ES-I3 (cell line): ENCODE results near the gene BAD.
A peak's percentile ranks its signal among the peaks of the same experiment; 100 is the strongest.
"Not testable (repeated sequence)": the region's sequence is repeated elsewhere in the genome, so short reads cannot be mapped to it uniquely, and the experiment has no call there.

Experiments used
- H3K36me3 ChIP-seq: 2 replicates; pipeline ENCODE4 v1.6.1; 2013; ENCODE audit warnings: mild to moderate bottlenecking, low read length, control low read depth, moderate library complexity; ENCODE audit not compliant: insufficient read depth
- H3K4me1 ChIP-seq: 2 replicates; pipeline ENCODE4 v1.6.1; 2013; ENCODE audit warnings: mild to moderate bottlenecking, control low read depth, low read length; ENCODE audit not compliant: insufficient read depth
- H3K9ac ChIP-seq: 2 replicates; pipeline ENCODE4 v1.6.1; 2013; ENCODE audit warnings: low read depth, mild to moderate bottlenecking, low read length, moderate library complexity
- H3K9me3 ChIP-seq: 2 replicates; pipeline ENCODE4 v1.6.1; 2013; ENCODE audit warnings: mild to moderate bottlenecking, low read length, moderate library complexity; ENCODE audit not compliant: control insufficient read depth, insufficient read depth

BAD gene

DNA sequence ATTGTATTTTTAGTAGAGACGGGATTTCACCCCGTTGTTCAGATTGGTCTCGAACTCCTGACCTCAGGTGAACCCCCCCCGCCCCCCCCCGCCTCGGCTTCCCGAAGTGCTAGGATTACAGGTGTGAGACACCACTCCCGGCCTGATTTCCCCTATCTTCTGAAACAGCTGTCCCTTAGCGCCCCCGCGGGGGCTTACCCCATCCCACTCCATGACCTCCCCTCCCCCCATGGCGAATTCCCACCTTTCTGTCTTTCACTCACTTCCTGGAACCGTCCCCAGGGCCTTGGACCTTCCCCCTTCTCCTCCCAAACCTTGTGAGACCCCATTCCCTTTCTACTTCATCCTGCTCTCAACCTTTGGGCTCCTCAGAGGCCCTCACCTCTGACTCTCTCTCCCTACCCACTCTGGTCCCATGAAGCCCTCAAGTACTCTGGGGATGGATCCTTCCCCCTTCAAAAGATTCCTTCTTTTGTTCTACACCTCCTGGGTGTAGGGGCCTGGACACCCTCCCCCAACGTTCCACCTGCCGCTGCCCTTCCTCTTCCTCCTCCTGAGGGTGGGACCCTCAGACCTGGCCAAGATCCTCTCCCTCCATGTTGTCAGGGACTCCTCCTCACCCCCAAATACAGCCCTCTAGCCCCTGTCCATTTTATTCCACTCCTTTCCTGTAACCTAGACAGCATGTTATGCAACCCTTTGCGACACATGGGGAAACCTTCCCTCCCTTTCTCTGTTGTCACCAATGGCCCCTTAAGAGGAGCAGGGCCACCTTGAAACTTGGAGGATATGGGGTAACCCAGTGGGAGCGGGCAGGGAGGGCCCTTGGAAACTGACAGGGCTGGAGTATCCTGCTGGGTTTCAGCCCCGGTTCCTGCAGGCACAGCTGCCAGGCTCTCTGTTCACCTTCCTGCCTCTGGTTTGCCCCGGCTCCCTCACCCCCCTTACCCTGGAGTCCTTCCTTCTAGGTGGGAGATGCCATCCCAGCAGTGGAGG lies 34.6 kb upstream of the BAD start:
- Histone ChIP-seq H3K4me1 (peaks cover 13% of the 10 kb centered on the region; the same call in 1 of the 2 replicates), H3K36me3 (peaks cover 4% of the 10 kb centered on the region; the same call in 1 of the 2 replicates), H3K9ac (peak overlapping the region; percentile 81; the same call in 1 of the 2 replicates), H3K9me3 (no peaks in the 10 kb centered on the region)

DNA sequence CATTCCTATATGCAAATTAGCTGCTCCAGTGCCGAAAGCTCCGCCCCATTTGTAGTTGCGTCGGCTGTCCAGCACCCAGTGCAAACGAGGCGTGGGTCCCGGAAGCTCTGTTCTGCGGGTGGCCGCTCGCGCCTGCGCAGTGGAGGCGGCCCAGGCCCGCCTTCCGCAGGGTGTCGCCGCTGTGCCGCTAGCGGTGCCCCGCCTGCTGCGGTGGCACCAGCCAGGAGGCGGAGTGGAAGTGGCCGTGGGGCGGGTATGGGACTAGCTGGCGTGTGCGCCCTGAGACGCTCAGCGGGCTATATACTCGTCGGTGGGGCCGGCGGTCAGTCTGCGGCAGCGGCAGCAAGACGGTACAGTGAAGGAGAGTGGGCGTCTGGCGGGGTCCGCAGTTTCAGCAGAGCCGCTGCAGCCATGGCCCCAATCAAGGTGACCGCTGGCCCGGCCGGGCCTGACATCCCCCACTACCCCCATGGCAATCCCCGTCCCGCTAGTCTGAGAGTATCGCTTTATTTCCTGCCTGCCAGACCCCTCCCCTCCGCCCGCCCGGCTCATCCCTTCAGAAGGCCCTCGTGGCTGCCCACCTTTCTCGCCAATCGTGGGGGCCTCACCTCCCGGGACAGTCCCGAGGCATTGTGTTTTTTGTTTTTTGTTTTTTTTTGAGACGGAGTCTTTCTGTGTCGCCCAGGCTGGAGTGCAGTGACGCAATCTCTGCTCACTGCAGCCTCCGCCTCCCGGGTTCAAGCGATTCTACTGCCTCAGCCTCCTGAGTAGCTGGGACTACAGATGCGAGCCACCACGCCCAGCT lies 33.7 kb upstream of the BAD start, which contains the start of gene PRDX5:
TSS of gene PRDX5 (plus strand) at position 161 of the 805 bp plus-strand sequence. CDS start at position 256, 95 bp downstream.
- H3K4me1 ChIP-seq: peaks cover 8% of the 10 kb centered on the region; the same call in 1 of the 2 replicates
- H3K9ac ChIP-seq: peak within 1 kb of the TSS; percentile 81
- peaks cover 4% of the 10 kb centered on the region; the same call in 1 of the 2 replicates for H3K36me3 ChIP-seq
- H3K9me3 ChIP-seq: no peaks in the 10 kb centered on the region

DNA sequence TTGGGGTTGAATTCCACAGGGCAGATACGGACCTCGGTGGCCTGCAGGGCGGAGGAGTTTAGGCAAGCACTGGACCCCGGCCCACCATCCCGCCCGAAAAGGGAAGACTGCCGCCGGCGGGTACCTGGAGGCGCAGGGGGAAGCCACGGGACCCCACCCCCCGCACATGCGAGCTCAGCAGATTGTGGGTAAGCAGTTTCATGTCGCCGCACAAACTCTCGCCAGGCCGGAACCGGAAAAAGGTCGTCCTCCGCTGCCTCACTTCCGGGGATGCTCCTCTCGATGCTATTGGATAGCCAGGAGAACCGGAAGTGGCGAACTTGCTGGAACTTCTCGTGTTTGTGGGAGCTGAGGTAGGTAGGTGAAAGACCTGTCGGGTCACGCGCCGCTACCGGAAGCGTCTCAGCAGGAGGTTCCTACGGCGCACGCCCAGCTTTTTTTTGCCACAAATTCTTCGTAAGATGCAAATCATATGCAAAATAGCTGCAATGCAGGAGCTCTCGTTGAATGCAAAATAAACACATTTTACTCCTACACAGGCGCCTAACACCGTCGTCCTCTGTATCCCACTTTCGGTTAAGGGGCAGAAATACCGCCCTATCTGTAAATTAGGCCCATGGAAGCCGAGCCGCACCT lies 33.0 kb upstream of the BAD start, which contains the start of gene TRMT112:
TSS of gene TRMT112 (minus strand) at position 235 of the 636 bp plus-strand sequence. CDS start at position 202, 33 bp downstream.
- peaks cover 1% of the 10 kb centered on the region; the same call in 1 of the 2 replicates for H3K4me1 ChIP-seq
- H3K36me3 ChIP-seq: peaks cover 4% of the 10 kb centered on the region; the same call in 1 of the 2 replicates
- H3K9me3 ChIP-seq: no peaks in the 10 kb centered on the region
- H3K9ac ChIP-seq: peak within 1 kb of the TSS; percentile 81

DNA sequence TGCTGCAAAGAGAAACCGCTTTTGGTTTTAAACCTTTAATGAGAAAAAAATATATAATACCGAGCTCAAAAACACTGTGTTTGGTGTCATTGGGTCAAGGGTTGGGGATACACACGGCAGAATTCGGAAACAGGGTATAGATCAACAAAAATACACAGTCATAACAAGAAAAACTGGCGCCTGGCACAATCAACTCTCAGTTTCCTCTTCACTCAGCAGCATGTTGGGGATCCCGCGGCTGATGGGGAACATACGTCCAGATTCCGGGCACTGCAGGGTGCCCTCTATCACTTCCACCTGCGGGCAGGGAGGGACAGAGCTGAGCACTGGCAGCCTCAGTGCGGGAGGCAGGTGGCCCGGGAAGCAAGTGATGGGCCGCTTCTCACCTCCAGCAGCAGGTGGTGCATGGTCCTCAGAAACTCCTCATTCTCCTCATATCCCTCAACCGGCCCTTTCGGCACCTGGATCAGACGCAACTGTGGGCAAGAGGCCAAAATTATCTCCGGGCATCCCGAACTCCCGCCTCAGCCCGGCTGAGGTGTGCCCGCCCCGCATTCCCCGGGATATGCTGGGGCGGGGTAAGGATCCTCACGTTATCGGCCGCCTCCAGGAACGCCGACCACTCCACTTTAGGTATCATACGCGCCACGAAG lies 32.3 kb upstream of the BAD start:
- Histone ChIP-seq H3K9ac (peak overlapping the region; percentile 81), H3K9me3 (no peaks in the 10 kb centered on the region), H3K36me3 (no peaks in the 10 kb centered on the region), H3K4me1 (no peaks in the 10 kb centered on the region)

DNA sequence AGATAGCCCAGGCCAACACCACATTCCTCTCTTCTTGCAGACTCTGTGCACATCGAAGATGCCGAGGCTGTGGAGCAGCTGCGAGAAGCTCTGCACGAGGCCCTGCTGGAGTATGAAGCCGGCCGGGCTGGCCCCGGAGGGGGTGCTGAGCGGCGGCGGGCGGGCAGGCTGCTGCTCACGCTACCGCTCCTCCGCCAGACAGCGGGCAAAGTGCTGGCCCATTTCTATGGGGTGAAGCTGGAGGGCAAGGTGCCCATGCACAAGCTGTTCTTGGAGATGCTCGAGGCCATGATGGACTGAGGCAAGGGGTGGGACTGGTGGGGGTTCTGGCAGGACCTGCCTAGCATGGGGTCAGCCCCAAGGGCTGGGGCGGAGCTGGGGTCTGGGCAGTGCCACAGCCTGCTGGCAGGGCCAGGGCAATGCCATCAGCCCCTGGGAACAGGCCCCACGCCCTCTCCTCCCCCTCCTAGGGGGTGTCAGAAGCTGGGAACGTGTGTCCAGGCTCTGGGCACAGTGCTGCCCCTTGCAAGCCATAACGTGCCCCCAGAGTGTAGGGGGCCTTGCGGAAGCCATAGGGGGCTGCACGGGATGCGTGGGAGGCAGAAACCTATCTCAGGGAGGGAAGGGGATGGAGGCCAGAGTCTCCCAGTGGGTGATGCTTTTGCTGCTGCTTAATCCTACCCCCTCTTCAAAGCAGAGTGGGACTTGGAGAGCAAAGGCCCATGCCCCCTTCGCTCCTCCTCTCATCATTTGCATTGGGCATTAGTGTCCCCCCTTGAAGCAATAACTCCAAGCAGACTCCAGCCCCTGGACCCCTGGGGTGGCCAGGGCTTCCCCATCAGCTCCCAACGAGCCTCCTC lies 31.4 kb upstream of the BAD start:
- not testable (repeated sequence) for H3K9ac ChIP-seq, H3K4me1 ChIP-seq, H3K36me3 ChIP-seq, H3K9me3 ChIP-seq

DNA sequence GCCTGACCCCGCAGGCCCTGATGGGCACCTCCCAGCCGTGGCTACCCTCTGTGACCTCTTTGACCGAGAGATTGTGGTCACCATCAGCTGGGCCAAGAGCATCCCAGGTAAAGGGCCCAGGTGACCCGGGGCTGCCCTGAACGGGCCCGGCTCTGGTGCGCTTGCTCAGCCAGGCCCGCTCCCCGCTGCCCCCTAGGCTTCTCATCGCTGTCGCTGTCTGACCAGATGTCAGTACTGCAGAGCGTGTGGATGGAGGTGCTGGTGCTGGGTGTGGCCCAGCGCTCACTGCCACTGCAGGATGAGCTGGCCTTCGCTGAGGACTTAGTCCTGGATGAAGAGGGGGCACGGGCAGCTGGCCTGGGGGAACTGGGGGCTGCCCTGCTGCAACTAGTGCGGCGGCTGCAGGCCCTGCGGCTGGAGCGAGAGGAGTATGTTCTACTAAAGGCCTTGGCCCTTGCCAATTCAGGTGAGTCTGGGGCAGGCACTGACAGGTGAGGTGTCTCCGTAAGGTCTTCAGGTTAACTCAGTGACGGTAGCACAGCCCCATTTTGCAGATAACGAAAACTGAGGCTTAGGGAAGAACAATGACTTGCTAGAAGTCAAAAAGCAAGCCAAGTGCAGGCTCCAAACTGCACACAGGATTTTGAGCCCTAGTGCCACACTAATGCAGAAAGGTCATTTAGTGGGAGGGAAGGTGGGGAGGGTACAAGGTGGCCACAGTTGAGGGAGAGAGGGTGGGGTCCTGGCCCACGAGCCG lies 30.5 kb upstream of the BAD start:
- Histone ChIP-seq H3K9me3 (no peaks in the 10 kb centered on the region), H3K36me3 (no peaks in the 10 kb centered on the region), H3K9ac (no peak overlapping the region), H3K4me1 (no peaks in the 10 kb centered on the region)

DNA sequence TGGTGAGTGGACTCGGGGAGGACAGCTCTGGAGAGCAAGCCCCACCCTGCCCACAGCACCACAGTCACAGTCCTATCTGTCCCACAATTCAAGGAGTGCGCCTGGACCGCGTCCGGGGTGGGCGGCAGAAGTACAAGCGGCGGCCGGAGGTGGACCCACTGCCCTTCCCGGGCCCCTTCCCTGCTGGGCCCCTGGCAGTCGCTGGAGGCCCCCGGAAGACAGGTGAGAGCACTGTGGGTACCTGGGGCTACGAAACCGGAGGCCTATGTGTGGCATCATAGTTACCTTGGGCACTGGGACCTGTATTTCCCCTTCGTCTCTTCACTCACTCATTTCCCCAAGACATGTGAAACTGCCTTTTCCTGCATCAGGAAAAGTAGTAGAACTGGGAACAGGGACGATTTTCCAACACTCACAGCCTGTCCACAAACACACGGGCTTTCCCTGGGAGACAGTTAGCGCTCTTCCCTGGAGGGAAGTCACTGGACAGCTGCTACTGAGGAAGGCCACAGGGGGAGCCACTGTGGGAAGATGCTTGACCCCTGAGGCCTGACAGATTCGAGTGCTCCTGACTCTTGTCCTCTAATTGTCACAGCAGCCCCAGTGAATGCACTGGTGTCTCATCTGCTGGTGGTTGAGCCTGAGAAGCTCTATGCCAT lies 29.8 kb upstream of the BAD start:
- Histone ChIP-seq H3K36me3 (no peaks in the 10 kb centered on the region), H3K4me1 (no peaks in the 10 kb centered on the region), H3K9ac (no peak overlapping the region), H3K9me3 (no peaks in the 10 kb centered on the region)

DNA sequence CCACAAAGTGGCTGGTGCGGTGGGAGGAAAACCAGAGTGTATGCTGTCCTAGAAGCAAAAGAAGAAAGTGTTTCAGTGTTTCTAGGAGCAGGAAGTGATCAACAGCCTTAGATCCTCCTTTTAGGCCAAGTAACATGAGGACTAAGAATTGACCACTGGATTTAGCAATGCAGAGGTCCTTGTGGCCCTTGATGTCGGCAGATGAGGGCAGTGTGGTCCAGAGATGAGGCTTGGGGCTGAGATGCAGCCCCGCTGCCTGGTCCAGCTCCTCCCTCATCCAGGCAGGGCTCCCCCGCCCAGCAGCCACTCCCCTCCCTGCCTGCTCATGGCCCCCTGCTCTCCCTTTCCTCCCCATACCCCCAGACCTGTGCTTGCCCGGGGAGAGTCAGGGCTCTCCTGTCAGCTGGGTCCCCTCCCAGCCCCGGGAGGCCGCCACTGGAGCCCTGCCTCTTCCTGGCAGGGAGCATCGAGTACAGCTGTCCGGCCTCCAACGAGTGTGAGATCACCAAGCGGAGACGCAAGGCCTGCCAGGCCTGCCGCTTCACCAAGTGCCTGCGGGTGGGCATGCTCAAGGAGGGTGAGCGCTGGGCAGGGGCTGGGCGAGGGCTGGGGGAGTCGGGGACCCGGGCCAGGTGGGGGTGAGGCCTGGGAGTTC lies 29.2 kb upstream of the BAD start:
- Histone ChIP-seq H3K4me1 (no peaks in the 10 kb centered on the region), H3K36me3 (no peaks in the 10 kb centered on the region), H3K9ac (no peak overlapping the region), H3K9me3 (no peaks in the 10 kb centered on the region)

DNA sequence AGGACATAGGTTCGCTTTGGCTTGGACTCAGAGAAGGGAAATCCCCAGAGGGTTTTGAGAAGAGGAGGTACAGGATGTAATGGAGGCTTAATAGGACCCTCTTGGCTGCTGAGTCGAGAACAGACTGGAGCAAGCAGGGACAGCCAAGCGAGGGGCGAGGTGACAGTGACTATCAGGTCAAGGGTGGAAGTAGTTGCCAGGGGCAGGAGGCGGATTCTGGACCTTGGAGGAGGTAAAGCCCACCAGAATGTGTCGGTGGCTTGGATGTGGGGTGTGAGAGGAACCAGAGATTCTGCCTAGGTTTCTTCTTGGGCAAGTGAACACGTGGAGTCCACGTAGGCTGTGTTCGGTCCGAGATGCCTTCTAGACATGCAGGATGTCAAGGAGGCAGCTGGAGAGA lies 28.5 kb upstream of the BAD start:
- H3K4me1 ChIP-seq: no peaks in the 10 kb centered on the region
- no peaks in the 10 kb centered on the region for H3K9me3 ChIP-seq
- H3K9ac ChIP-seq: no peak overlapping the region
- H3K36me3 ChIP-seq: no peaks in the 10 kb centered on the region

DNA sequence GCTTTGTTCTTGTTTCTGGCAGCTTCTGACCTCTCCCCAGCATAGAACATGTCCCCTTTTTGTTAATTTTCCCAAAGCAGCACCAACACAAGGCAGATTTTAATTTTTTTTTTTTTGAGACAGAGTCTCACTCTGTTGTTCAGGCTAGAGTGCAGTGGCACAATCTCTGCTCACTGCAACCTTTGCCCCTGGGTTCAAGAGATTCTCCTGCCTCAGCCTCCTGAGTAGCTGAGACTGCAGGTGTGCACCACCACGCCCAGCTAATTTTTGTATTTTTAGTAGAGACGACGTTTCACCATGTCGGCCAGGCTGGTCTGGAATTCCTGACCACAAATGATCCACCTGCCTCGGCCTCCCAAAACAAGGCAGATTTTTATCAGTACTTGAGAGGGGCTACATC lies 23.3 kb upstream of the BAD start:
- H3K9ac ChIP-seq, H3K4me1 ChIP-seq: not testable (repeated sequence)

DNA sequence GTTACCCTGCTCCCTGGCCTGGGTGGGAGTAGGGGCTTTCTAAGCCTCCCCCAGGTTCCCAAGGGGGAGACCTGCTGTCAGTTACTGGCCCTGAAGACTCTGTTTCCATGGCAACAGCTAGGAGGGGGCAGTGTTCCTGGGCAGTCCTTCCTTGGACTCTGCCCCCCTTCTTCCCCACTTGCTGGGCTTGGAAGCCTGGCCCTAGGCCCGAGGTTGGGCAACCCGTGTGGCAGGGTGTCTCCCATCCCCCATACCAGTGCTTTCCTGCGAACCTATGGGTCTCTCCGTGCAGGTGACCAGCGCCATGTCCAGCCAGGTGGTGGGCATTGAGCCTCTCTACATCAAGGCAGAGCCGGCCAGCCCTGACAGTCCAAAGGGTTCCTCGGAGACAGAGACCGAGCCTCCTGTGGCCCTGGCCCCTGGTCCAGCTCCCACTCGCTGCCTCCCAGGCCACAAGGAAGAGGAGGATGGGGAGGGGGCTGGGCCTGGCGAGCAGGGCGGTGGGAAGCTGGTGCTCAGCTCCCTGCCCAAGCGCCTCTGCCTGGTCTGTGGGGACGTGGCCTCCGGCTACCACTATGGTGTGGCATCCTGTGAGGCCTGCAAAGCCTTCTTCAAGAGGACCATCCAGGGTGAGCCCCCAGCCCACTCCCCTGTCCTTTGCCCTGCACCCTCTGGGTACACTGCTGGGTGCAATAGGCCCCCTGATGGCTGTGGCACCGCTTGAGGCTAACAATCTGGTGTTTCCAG lies 22.6 kb upstream of the BAD start:
- no peaks in the 10 kb centered on the region for H3K9me3 ChIP-seq
- H3K4me1 ChIP-seq: peaks cover 5% of the 10 kb centered on the region; the same call in 1 of the 2 replicates
- H3K9ac ChIP-seq: peak overlapping the region; percentile 68; the same call in 1 of the 2 replicates
- H3K36me3 ChIP-seq: no peaks in the 10 kb centered on the region

More for the DNA sequence above, 23.3 kb upstream of the BAD start:
- H3K9me3 ChIP-seq, H3K36me3 ChIP-seq: not testable (repeated sequence)
